Measurements from ENCODE around the gene ATL3. TPM values are rescaled to one million over a fixed set of nuclear protein-coding genes. Genes with fewer than 3 reads are reported as not detected.
"Not testable (repeated sequence)": the region's sequence is repeated elsewhere in the genome, so short reads cannot be mapped to it uniquely, and the experiment has no call there.

ATL3 gene
- total and polyA plus RNA-seq, 2 experiments from 2014 or later: 8.7 to 36.2 TPM

DNA sequence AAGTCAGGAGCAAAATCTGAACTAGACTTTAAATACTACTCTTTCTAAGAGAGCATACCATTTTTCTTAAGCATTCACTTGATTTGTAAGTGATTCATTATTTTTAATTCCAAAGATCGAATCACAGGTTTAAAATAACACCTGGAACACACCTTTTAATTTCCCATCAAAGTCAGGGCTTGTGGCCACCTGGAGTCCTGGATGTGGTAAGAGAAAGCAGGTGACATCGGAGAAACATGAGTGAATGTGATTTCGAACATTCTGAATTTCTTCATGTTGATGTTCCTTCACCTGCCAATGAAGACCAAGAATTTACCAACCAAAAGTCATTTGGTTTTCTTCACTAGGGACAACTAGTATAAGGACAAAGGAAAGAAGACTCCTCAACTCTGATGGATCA, 28.0 kb downstream of the ATL3 start:
- Histone ChIP-seq H3K4me3 (no peak overlapping the region), H3K4me1 (ENCODE audit: insufficient read depth) (no peaks in the 10 kb centered on the region), H2AFZ (no peak overlapping the region), H3K27me3 (no peaks in the 10 kb centered on the region), H4K20me1 (ENCODE audit: insufficient read depth, poor library complexity, severe bottlenecking) (no peaks in the 10 kb centered on the region), H3K4me2 (no peak overlapping the region), H3K36me3 (replicated peaks; ENCODE audit: insufficient read depth, low read depth) (no peaks in the 10 kb centered on the region), H3K27ac (no peak overlapping the region), H3K9me2 (replicated peaks; ENCODE audit: insufficient read depth) (no peaks in the 10 kb centered on the region), H3K79me2 (no peaks in the 10 kb centered on the region), H3K9me3 (ENCODE audit: low read depth) (no peaks in the 10 kb centered on the region)
- no peak for DNase-seq (ENCODE audit: low spot score)
- TF ChIP-seq EZH2phosphoT487 (IDR thresholded peaks at IDR 0.05; ENCODE audit: low read depth, severe bottlenecking, unreplicated experiment) (no peak), EZH2 (IDR thresholded peaks at IDR 0.05; ENCODE audit: borderline replicate concordance) (no peak)
- TF ChIP-seq, protein P1, sequence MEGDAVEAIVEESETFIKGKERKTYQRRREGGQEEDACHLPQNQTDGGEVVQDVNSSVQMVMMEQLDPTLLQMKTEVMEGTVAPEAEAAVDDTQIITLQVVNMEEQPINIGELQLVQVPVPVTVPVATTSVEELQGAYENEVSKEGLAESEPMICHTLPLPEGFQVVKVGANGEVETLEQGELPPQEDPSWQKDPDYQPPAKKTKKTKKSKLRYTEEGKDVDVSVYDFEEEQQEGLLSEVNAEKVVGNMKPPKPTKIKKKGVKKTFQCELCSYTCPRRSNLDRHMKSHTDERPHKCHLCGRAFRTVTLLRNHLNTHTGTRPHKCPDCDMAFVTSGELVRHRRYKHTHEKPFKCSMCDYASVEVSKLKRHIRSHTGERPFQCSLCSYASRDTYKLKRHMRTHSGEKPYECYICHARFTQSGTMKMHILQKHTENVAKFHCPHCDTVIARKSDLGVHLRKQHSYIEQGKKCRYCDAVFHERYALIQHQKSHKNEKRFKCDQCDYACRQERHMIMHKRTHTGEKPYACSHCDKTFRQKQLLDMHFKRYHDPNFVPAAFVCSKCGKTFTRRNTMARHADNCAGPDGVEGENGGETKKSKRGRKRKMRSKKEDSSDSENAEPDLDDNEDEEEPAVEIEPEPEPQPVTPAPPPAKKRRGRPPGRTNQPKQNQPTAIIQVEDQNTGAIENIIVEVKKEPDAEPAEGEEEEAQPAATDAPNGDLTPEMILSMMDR (IDR thresholded peaks at IDR 0.05; ENCODE audit: poor library complexity): no peak
- 97% methylated on average over 3 of the region's 3 CpGs for WGBS (ENCODE audit: low lambda C conversion rate, missing lambda C conversion rate)

DNA sequence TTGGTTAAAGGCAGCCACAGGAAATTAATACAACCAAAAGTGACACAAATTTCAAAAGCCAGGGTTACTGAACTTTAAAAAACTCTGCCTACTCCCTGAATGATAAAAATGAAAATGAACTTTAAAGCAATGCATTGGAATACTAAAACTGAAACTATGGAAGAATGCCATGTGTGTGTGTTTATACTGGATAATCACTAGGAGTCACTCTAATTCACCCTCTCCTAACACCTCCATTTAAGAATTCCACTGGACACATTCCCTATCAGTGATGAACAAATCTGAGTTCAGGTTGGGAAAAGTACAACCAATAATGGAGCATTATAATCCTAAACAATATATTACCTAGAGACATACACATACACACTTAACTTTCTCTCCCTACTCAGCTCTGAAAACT, 29.4 kb downstream of the ATL3 start:
- Histone ChIP-seq H3K36me3 (replicated peaks; ENCODE audit: insufficient read depth, low read depth) (no peaks in the 10 kb centered on the region), H3K79me2 (no peaks in the 10 kb centered on the region), H3K27ac (no peak overlapping the region), H3K4me3 (no peak overlapping the region), H3K9me3 (ENCODE audit: low read depth) (no peaks in the 10 kb centered on the region), H3K27me3 (no peaks in the 10 kb centered on the region), H3K9me2 (replicated peaks; ENCODE audit: insufficient read depth) (no peaks in the 10 kb centered on the region), H3K4me2 (no peak overlapping the region), H2AFZ (no peak overlapping the region), H4K20me1 (ENCODE audit: insufficient read depth, poor library complexity, severe bottlenecking) (no peaks in the 10 kb centered on the region), H3K4me1 (ENCODE audit: insufficient read depth) (no peaks in the 10 kb centered on the region)
- no peak for TF ChIP-seq EZH2phosphoT487 (IDR thresholded peaks at IDR 0.05; ENCODE audit: low read depth, severe bottlenecking, unreplicated experiment)
- no peak for TF ChIP-seq EZH2 (IDR thresholded peaks at IDR 0.05; ENCODE audit: borderline replicate concordance)
- TF ChIP-seq, protein P1 (IDR thresholded peaks at IDR 0.05; ENCODE audit: poor library complexity): no peak
- DNase-seq (ENCODE audit: low spot score): no peak

DNA sequence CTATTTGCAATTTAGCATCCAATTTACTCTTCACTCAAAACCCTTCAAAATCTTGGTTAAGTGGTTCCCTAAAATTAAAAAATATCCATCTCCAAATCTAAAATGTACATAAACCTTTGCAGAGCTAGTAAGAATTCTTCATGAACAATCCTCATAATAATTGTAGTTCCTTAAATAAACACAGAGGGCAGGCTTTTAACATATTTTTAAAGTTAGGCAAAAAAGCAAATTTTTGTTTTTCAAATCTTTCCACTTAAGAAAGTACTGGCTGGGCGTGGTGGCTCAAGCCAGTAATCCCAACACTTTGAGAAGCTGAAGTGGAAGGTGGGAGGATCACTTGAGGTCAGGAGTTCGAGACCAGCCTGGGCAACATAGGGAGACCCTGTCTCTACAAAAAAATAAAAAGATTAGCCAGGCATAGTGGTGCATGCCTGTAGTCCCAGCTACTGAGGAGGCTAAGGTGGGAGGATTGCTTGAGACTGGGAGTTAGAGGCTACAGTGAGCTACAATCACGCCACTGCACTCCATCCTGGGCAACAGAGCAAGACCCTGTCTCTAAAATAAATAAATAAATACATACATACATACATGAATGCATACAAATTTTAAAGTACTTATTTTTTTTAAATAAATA, 31.9 kb downstream of the ATL3 start:
- H3K9me2 ChIP-seq (replicated peaks; ENCODE audit: insufficient read depth): no peaks in the 10 kb centered on the region
- H3K27me3 ChIP-seq: no peaks in the 10 kb centered on the region
- H2AFZ ChIP-seq: no peak overlapping the region
- no peak overlapping the region for H3K4me2 ChIP-seq
- H3K4me1 ChIP-seq (ENCODE audit: insufficient read depth): no peaks in the 10 kb centered on the region
- TF ChIP-seq EZH2phosphoT487 (IDR thresholded peaks at IDR 0.05; ENCODE audit: low read depth, severe bottlenecking, unreplicated experiment): no peak
- TF ChIP-seq, protein P1 (IDR thresholded peaks at IDR 0.05; ENCODE audit: poor library complexity): peak; percentile 47
- H3K27ac ChIP-seq: no peak overlapping the region
- no peaks in the 10 kb centered on the region for H3K79me2 ChIP-seq
- DNase-seq (ENCODE audit: low spot score): peak; percentile 29
- no peaks in the 10 kb centered on the region for H3K9me3 ChIP-seq (ENCODE audit: low read depth)
- H4K20me1 ChIP-seq (ENCODE audit: insufficient read depth, poor library complexity, severe bottlenecking): no peaks in the 10 kb centered on the region
- no peaks in the 10 kb centered on the region for H3K36me3 ChIP-seq (replicated peaks; ENCODE audit: insufficient read depth, low read depth)
- 90% methylated on average over 3 of the region's 3 CpGs for WGBS (ENCODE audit: low lambda C conversion rate, missing lambda C conversion rate)
- no peak overlapping the region for H3K4me3 ChIP-seq

DNA sequence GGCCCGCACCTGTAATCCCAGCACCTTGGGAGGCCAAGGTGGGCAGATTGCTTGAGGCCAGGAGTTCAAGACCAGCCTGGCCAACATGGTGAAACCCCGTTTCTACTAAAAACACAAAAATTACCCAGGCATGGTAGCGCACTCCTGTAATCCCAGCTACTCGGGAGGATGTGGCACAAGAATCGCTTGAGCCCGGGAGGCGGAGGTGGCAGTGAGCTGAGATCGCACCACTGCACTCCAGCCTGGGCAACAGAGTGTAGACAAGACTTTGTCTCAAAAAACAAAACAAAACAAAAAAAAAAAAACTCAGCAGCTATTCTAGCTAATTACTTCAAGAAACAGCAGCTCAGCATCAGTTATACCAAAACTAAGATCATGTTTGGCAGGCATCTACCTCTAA, 32.7 kb downstream of the ATL3 start:
- H2AFZ ChIP-seq; H3K9me3 ChIP-seq (ENCODE audit: low read depth): not testable (repeated sequence)
- WGBS (ENCODE audit: low lambda C conversion rate, missing lambda C conversion rate): 100% methylated on average over 8 of the region's 8 CpGs

More for the DNA sequence above, 32.7 kb downstream of the ATL3 start:
- H4K20me1 ChIP-seq (ENCODE audit: insufficient read depth, poor library complexity, severe bottlenecking); DNase-seq (ENCODE audit: low spot score); H3K79me2 ChIP-seq; H3K27ac ChIP-seq; H3K9me2 ChIP-seq (replicated peaks; ENCODE audit: insufficient read depth); H3K4me1 ChIP-seq (ENCODE audit: insufficient read depth); H3K27me3 ChIP-seq; H3K4me2 ChIP-seq; H3K4me3 ChIP-seq; H3K36me3 ChIP-seq (replicated peaks; ENCODE audit: insufficient read depth, low read depth): not testable (repeated sequence)

Measured in hepatocyte (in vitro differentiated cells).